Measurements from ENCODE around the gene SLC48A1.

Gene SLC48A1

GRCh38 chr12:47744778-47745436, 28.1 kb upstream of the SLC48A1 start:
- DNase-seq: no peak

GRCh38 chr12:47745485-47746041, 27.5 kb upstream of the SLC48A1 start:
- DNase-seq: no peak

- DNase-seq: no peak
These were observed 27.0 kb upstream of the SLC48A1 start for GRCh38 chr12:47746073-47746472.

- DNase-seq: no peak
These were observed 26.5 kb upstream of the SLC48A1 start for GRCh38 chr12:47746523-47746922.

- no peak for DNase-seq
These were observed 25.9 kb upstream of the SLC48A1 start for GRCh38 chr12:47747126-47747525.

- no peak for DNase-seq
These were observed 25.2 kb upstream of the SLC48A1 start for GRCh38 chr12:47747596-47748506.

- DNase-seq: no peak
These were observed 24.6 kb upstream of the SLC48A1 start for GRCh38 chr12:47748507-47748828.

GRCh38 chr12:47748899-47749298, 24.1 kb upstream of the SLC48A1 start:
- no peak for DNase-seq

GRCh38 chr12:47750229-47750798, 22.7 kb upstream of the SLC48A1 start:
- no peak for DNase-seq

- DNase-seq: no peak
These were observed 22.0 kb upstream of the SLC48A1 start for GRCh38 chr12:47750916-47751470.

- DNase-seq: no peak
These were observed 21.5 kb upstream of the SLC48A1 start for GRCh38 chr12:47751561-47751960.

- no peak for DNase-seq
These were observed 20.9 kb upstream of the SLC48A1 start for GRCh38 chr12:47752121-47752520.

- DNase-seq: no peak
These were observed 20.5 kb upstream of the SLC48A1 start for GRCh38 chr12:47752552-47752951.

GRCh38 chr12:47753021-47754001, 19.7 kb upstream of the SLC48A1 start:
- DNase-seq: no peak

GRCh38 chr12:47754126-47754525, 18.9 kb upstream of the SLC48A1 start:
- DNase-seq: no peak

- DNase-seq: no peak
These were observed 18.2 kb upstream of the SLC48A1 start for GRCh38 chr12:47754881-47755280.

- DNase-seq: no peak
These were observed 17.1 kb upstream of the SLC48A1 start for GRCh38 chr12:47755655-47756562.

- DNase-seq: no peak
These were observed 15.6 kb upstream of the SLC48A1 start for GRCh38 chr12:47757364-47757839.

GRCh38 chr12:47757840-47758583, 15.0 kb upstream of the SLC48A1 start:
- DNase-seq: no peak

GRCh38 chr12:47758584-47758833, 14.5 kb upstream of the SLC48A1 start:
- no peak for DNase-seq

Measured in retina (tissue), 1 donor.